Measurements from ENCODE around the gene ULK4.
"Not testable (repeated sequence)": the region's sequence is repeated elsewhere in the genome, so short reads cannot be mapped to it uniquely, and the experiment has no call there.

Gene ULK4

DNA sequence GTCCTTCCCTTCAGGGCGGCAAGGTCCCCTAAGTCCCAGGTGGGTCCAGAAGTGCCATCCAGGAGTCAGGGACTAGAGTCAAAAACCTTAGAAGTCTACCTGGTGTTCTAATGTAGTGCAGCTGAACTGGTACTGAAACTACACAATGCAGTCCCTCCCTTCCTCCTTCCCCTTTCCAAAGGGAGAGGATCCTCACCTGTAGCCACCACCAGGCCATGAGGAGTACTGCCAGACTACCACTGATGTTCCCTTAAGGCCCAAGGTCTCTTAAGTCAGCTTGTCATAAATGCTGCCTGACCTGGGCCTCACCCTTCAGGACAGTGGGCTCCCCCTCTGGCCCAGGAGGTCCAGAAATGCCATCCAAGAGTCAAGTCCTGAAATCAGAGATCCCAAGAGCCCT lies 98.9 kb downstream of the ULK4 start:
- no peak for DNase-seq

- not testable (repeated sequence) for DNase-seq
Measured at GRCh38 chr3:41860489-41860888, 101.4 kb downstream of the ULK4 start.

GRCh38 chr3:41854956-41855355 lies 106.9 kb downstream of the ULK4 start:
- no peak for DNase-seq

- no peak for DNase-seq
Measured at GRCh38 chr3:41853540-41854196, 108.2 kb downstream of the ULK4 start.

DNA sequence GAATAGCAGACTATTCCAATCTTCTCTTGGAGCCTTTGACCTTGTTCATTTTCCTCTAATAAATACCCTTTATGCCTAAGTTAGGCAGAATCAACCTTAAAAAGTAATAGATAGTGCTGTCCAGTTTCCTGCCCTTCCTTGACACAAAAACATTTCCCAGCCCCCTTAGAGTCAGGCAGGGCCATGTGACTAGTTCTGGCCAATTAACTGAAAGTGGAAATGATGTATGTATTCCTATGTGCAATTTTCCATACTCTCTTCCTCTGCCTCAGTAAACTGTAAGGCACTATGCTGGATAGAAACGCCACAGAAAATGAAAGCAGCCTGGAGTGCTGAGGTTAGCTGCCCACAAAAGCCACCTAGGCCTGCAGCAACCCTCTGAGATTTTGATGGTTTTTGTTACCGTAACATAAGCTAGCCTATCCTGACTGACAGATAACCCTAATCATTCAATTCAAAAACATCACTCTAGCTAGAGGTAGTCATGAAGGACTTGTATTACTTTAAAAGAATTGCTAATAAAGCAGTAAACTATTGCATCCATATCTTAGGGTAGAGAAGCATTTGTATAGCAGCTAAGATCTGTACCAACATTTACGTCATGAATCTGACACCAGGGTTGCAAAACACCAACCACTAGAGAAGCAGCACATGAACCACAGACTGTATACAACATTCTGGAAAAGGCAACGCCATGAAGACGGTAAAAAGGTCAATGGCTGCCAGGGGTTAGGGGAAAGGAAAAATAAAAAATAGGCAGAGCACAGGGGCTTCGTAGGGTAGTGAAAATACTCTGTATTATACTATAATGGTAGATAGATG lies 112.9 kb downstream of the ULK4 start:
- DNase-seq: no peak

DNA sequence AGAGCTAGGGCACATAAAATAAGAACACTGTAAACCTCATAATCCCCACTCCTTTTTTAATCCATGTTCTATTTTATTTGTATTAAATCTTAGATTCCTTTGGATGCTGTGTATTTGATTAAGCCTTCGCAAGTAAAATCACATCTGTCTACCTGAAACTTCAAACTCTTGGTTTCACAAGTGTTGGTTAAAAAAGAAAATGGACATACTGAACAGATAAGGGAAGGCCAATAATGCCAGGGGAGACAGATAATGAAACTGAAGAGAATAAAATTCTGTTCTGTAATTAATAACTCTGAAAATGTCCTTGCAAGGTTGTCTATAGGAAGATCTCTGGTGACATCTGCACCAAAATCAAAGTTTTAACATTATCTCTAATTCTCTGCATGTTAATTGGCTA lies 114.2 kb downstream of the ULK4 start:
- no peak for DNase-seq

DNA sequence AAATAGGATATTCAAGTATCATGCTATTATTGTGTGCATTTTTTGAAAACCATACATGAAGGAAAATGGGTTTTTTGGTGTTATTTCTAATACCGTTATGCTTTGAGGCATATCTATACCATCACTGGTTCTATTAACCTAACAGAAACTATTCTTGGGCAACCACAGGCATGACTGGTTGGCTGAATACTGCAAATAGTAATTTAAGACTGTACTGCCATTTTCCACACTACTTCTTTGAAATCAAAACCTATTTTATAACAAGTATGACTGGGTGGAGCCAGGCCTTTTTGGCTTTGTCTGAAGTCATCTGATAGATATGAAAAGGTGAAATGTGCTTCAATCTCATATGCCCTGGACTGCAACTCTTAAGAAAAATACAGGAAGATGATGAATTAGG lies 115.1 kb downstream of the ULK4 start:
- DNase-seq: no peak

- DNase-seq: no peak
Measured at GRCh38 chr3:41845826-41846225, 116.1 kb downstream of the ULK4 start.

DNA sequence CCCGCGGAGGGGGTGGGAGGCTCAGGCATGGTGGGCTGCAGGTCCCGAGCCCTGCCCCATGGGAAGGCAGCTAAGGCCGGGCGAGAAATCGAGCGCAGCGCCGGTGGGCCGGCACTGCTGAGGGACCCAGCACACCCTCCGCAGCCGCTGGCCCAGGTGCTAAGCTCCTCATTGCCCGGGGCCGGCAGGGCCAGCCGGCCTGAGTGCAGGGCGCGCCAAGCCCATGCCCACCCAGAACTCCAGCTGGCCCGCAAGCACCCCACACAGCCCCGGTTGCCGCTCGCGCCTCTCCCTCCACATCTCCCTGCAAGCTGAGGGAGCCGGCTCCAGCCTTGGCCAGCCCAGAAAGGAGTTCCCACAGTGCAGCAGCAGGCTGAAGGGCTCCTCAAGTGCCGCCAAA lies 117.6 kb downstream of the ULK4 start:
- not testable (repeated sequence) for DNase-seq

- not testable (repeated sequence) for DNase-seq
Measured at GRCh38 chr3:41840936-41841668, 120.8 kb downstream of the ULK4 start.

GRCh38 chr3:41836360-41837134 lies 125.4 kb downstream of the ULK4 start:
- DNase-seq: no peak

GRCh38 chr3:41833628-41834027 lies 128.3 kb downstream of the ULK4 start:
- DNase-seq: no peak

DNA sequence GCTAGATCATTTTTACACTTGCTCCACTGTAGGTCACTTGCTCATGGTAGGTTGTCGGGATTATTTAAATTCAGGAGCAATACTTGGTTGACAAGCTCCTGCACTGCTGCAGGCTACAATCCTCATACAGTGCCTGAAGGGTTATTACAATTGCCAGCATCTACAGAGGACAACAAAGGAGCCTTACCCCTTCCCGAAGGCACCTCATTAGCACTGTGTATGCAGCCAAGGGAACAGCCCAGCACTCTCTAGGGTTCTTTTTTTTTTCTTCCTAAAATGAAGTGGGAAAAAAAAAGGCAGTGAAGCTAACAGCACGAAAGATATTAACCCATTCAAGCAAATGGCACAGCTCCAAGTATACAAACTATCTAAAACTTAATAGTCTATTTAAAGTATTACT lies 142.7 kb downstream of the ULK4 start:
- no peak for DNase-seq

DNA sequence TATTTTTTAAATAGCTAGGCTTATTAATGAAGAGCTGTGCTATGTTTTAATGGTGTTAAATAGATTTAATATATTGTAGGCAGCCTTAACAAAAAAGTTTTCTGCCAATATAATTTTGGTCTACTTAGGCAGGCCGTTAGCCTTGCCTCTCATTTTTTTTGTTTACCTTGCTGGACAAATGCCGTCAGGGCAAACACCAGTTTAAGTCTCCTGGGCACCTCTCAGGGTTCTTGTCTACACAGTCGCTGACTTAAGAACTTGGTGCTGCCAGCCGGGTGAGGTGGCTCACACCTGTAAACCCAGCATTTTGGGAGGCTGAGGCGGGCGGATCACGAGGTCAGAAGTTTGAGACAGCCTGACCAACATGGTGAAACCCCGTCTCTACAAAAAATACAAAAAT lies 153.3 kb downstream of the ULK4 start:
- no peak for DNase-seq

- no peak for DNase-seq
Measured at GRCh38 chr3:41808152-41808551, 153.8 kb downstream of the ULK4 start.

DNA sequence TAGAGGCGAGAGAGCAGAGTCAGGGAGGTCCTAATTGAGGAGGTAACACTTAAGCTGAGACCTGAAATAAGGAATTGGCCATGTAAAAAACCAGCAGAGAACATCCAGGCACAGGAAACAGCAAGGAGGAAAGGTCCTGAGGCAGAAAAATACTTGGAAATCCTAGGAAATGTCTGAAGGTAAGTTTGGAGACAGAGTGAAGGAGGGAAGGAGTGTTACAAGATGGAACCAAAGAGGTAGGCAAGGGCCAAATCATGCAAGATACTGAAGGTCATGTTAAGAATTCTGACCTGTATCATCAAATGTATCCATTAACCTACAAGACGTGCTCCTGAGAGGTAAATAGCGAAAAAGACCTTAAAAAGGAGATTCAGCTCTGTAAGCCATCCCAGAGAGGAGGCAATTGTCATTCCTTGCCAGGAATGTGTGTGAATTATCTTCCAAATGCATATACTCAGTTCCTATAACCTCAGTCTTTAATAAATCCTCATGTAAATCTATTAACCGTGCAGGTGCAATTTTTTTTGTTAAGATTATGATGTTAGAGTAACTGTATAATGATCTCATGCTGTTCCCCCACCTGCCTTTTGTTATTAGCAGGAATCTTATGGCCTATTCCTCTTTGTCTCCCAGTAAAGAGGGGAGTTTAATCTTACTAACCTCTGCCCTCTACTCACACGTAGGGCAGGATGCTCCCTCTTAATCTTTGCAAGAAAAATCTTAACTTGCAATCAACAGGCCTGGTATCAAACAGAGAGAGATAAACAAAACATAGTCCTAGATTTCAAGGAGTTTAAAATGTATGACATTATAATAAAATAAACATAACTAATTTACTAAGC lies 166.9 kb downstream of the ULK4 start:
- no peak for DNase-seq

- DNase-seq: no peak
Measured at GRCh38 chr3:41792806-41793205, 169.1 kb downstream of the ULK4 start.

- DNase-seq: no peak
Measured at GRCh38 chr3:41769106-41769505, 192.8 kb downstream of the ULK4 start.

GRCh38 chr3:41768363-41768762 lies 193.5 kb downstream of the ULK4 start:
- no peak for DNase-seq

DNA sequence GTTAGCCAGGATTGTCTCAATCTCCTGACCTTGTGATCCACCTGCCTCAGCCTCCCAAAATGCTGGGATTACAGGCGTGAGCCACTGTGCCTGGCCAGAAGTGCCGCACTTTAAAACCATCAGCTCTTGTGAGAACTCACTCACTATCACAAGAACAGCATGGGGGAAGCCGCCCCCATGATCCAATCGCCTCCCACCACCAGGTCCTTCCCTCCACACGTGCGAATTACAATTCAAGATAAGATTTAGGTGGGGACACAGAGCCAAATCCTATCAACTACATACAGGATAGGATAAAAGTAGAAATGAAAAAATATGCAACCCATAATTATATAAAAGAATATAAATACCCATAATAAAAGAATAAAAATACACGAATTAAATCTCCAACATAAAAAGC lies 199.0 kb downstream of the ULK4 start:
- DNase-seq: not testable (repeated sequence)

DNA sequence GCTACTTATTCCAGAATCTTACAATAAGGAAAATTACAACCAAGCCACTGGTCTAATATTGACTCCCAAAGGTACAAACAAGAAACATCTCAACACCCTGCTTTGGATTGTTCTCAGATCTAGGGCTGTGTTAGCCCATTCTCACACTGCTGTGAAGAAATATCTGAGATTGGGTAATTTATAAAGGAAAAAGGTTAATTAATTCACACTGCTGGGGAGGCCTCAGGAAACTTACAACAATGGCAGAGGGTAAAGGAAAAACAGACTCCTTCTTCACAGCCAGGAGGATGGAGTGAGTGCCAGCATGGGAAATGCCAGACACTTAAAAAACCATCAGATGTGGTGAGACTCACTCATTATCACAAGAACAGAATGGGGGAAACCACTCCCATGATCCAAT lies 208.3 kb downstream of the ULK4 start:
- no peak for DNase-seq

GRCh38 chr3:41751597-41751996 lies 210.3 kb downstream of the ULK4 start:
- no peak for DNase-seq

All from AML-193 (cell line).